HepG2 (cell line): ENCODE results near the gene RAB43. TPM values are rescaled to one million over a fixed set of nuclear protein-coding genes. Genes with fewer than 3 reads are reported as not detected.

Experiments used
- ATF7-NPFF ChIP-seq: sonication (generic); formaldehyde crosslinking; IDR thresholded peaks from 2 replicates; pipeline ENCODE4 v1.8.1; 2023; ENCODE audit warnings: mild to moderate bottlenecking, low read depth, missing genetic modification reagents, moderate library complexity
- BRCA1 ChIP-seq: sonication (generic); formaldehyde crosslinking; IDR thresholded peaks from 2 replicates; pipeline ENCODE4 v1.4.0; 2020; ENCODE audit warnings: missing genetic modification reagents
- CHD2 ChIP-seq: IDR thresholded peaks from 2 replicates; pipeline ENCODE4 v1.6.1; 2011; ENCODE audit warnings: low read depth, low read length, improper control_type of control experiment
- ELF3 ChIP-seq: IDR thresholded peaks from 2 replicates; pipeline ENCODE4 v1.6.1; 2016; ENCODE audit warnings: missing genetic modification reagents, missing compliant biosample characterization
- ETS1 ChIP-seq: sonication (generic); formaldehyde crosslinking; IDR thresholded peaks from 2 replicates; pipeline ENCODE4 v1.4.0; 2020; ENCODE audit warnings: missing genetic modification reagents
- FOXP1 ChIP-seq, 2 experiments: fragments of 450-650 bp in 1 of 2; IDR thresholded peaks; 2 replicates each; pipeline ENCODE4 v1.6.1; 2017 to 2018; ENCODE audit warnings: antibody characterized with exemption in 1 of 2
- GATAD2A ChIP-seq: IDR thresholded peaks from 2 replicates; pipeline ENCODE4 v1.6.1; 2016
- HMGA1 ChIP-seq: sonication (generic); formaldehyde crosslinking; conservative IDR thresholded peaks from 2 replicates; pipeline ENCODE4 v1.4.0; 2020; ENCODE audit warnings: missing genetic modification reagents
- KDM6A ChIP-seq: IDR thresholded peaks from 2 replicates; pipeline ENCODE4 v1.6.1; 2016; ENCODE audit warnings: low read depth
- RBM39 ChIP-seq: fragments of 200-400 bp; formaldehyde crosslinking; IDR thresholded peaks from one replicate; pipeline ENCODE4 v1.6.1; 2018; ENCODE audit warnings: antibody characterized with exemption, mild to moderate bottlenecking, low read depth, low read length; ENCODE audit not compliant: poor library complexity, severe bottlenecking
- RERE ChIP-seq: IDR thresholded peaks from 2 replicates; pipeline ENCODE4 v1.6.1; 2016; ENCODE audit warnings: low read depth, missing genetic modification reagents, missing compliant biosample characterization
- REST ChIP-seq, 2 experiments: IDR thresholded peaks; 2 replicates each; pipeline ENCODE4 v1.6.1; 2011 to 2012; ENCODE audit warnings: low read length in 2 of 2, borderline replicate concordance in 1 of 2, low read depth in 1 of 2, mild to moderate bottlenecking in 1 of 2, moderate library complexity in 1 of 2
- SIN3B ChIP-seq: fragments of 150-350 bp; IDR thresholded peaks from 2 replicates; pipeline ENCODE4 v1.6.1; 2014; ENCODE audit warnings: low read length
- SNAPC2 ChIP-seq: sonication (generic); formaldehyde crosslinking; IDR thresholded peaks from 2 replicates; pipeline ENCODE4 v1.8.1; 2022; ENCODE audit warnings: mild to moderate bottlenecking, missing genetic modification reagents
- TCF12 ChIP-seq, 2 experiments: fragments of 450-650 bp in 1 of 2; sonication (generic) in 1 of 2; formaldehyde crosslinking in 1 of 2; IDR thresholded peaks; 2 replicates each; pipeline versions ENCODE4 v1.6.1 to v1.8.0; 2017 to 2022; ENCODE audit warnings: antibody characterized with exemption in 1 of 2, mild to moderate bottlenecking in 1 of 2, missing genetic modification reagents in 1 of 2, moderate library complexity in 1 of 2
- ZBTB44 ChIP-seq: sonication (generic); formaldehyde crosslinking; IDR thresholded peaks from 2 replicates; pipeline ENCODE4 v1.4.0; 2020; ENCODE audit warnings: missing genetic modification reagents
- ZFX ChIP-seq: sonication (generic); formaldehyde crosslinking; IDR thresholded peaks from 2 replicates; pipeline ENCODE4 v1.4.0; 2020; ENCODE audit warnings: mild to moderate bottlenecking, low read depth, missing genetic modification reagents, moderate library complexity
- ZNF230 ChIP-seq: sonication (generic); formaldehyde crosslinking; IDR thresholded peaks from 2 replicates; pipeline ENCODE4 v1.4.0; 2020; ENCODE audit warnings: mild to moderate bottlenecking, missing genetic modification reagents
- polyA plus RNA-seq, 8 experiments: library from polyadenylated mRNA; depleted of rRNA in 3 of 8; stranded (reverse) in 7 of 8; unstranded in 1 of 8; fragments of >200 nt; fragmentation: Illumina TruSeq in 4 of 8; extraction: Trizol in 4 of 8; gene quantifications; 2 replicates each; pipeline versions ENCODE4 v1.2.1 to v1.2.3, GENCODE V29; 2011 to 2016; ENCODE audit warnings: low read depth in 4 of 8, missing spikeins in 1 of 8, mixed read lengths in 1 of 8; ENCODE audit not compliant: insufficient read depth in 1 of 8
- total RNA-seq, 5 experiments: library from RNA; depleted of rRNA; stranded (reverse); fragments of >200 nt; fragmentation: Illumina TruSeq; extraction: Trizol; gene quantifications; 2 replicates each; pipeline ENCODE4 v1.2.3, GENCODE V29; 2016; ENCODE audit warnings: low read depth in 1 of 5

RAB43 gene
- total and polyA plus RNA-seq, 2 of the 13 experiments (the other 11 are each of a cell fraction or from before 2014, with no cell fraction given), result 11.8 to 18.4 TPM

GRCh38 chr3:129116482-129116946 is 5.1 kb downstream of the RAB43 start (continued):
- TF ChIP-seq FOXP1 (IDR thresholded peaks at IDR 0.05) (no peak), FOXP1 (CRISPR knock-in tag; IDR thresholded peaks at IDR 0.05) (peak; percentile 33; the same call in 1 of the 2 replicates), SNAPC2 (CRISPR knock-in tag) (no peak), HMGA1 (CRISPR knock-in tag) (no peak), ZFX (CRISPR knock-in tag) (peak; percentile 35; the same call in 1 of the 2 replicates), ATF7-NPFF (CRISPR knock-in tag) (no peak), CHD2 (no peak), KDM6A (CRISPR knock-in tag) (peak; percentile 29; the same call in 1 of the 2 replicates), TCF12 (IDR thresholded peaks at IDR 0.05) (no peak), TCF12 (CRISPR knock-in tag; IDR thresholded peaks at IDR 0.05) (no peak), RBM39 (no peak), SIN3B (no peak), ZNF230 (no peak), ZBTB44 (CRISPR knock-in tag) (no peak), ETS1 (CRISPR knock-in tag) (no peak), BRCA1 (CRISPR knock-in tag) (no peak), RERE (CRISPR knock-in tag) (0 out of 2 replicates have a peak, but pooled peaks have one; percentile 17), ELF3 (CRISPR knock-in tag) (0 out of 2 replicates have a peak, but pooled peaks have one; percentile 10), REST (IDR thresholded peaks at IDR 0.05; ENCODE audit: borderline replicate concordance in 1 of 2, low read depth in 1 of 2, low read length in 2 of 2) (no peak), GATAD2A (CRISPR knock-in tag) (peak; percentile 51; the same call in 1 of the 2 replicates)
